Measurements from ENCODE around the gene IL6ST.

The IL6ST gene

DNA sequence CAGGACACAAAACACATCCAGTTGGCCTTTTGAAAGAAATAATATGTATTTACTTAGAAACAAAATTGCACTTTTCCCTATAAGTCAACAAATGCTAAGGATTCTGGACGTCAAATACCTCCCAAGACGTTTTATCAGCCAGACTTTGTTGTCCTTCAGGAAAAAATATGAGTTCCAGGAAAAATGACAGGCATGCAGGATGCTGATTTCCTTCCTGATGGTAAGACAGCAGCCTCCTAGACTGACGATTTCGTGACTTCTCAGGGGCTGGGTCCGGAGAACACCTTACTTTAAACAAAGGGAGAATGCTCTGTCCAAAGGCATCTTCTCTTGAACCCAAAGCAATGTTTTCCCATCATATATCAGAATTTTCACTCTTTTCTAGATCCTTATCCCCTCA lies 69.1 kb downstream of the IL6ST start:
- in situ Hi-C loops (cut with MboI; ENCODE audit: low pct_unique_long_range_greater_than_20kb, low sequenced_read_pairs, unreplicated experiment) = no loop called here
- TF ChIP-seq, protein P1, sequence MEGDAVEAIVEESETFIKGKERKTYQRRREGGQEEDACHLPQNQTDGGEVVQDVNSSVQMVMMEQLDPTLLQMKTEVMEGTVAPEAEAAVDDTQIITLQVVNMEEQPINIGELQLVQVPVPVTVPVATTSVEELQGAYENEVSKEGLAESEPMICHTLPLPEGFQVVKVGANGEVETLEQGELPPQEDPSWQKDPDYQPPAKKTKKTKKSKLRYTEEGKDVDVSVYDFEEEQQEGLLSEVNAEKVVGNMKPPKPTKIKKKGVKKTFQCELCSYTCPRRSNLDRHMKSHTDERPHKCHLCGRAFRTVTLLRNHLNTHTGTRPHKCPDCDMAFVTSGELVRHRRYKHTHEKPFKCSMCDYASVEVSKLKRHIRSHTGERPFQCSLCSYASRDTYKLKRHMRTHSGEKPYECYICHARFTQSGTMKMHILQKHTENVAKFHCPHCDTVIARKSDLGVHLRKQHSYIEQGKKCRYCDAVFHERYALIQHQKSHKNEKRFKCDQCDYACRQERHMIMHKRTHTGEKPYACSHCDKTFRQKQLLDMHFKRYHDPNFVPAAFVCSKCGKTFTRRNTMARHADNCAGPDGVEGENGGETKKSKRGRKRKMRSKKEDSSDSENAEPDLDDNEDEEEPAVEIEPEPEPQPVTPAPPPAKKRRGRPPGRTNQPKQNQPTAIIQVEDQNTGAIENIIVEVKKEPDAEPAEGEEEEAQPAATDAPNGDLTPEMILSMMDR (IDR thresholded peaks at IDR 0.05; ENCODE audit: extremely low read depth, insufficient read depth, missing control alignments) = no peak
- DNase-seq (ENCODE audit: low spot score) = no peak

DNA sequence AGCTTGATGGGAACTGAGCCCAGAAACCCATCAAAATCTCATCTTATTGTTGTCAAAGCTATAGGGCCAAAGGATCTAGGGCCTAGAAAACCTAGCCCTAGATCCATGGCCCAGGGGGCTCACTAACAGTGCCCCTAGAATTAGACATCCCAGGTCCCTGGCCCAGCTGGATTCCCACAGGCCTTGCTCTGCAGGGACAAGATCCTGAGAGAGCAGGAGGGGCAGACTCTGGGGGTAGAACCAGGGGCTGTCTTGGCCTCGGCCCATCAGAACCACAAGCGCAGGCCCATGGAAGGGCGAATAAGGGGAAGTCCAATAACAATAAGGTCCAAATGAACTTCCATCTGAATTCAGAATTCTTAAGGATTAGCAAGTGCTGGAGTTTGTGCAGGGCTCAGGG lies 69.6 kb downstream of the IL6ST start:
- no peak for DNase-seq (ENCODE audit: low spot score)
- TF ChIP-seq, protein P1 (IDR thresholded peaks at IDR 0.05; ENCODE audit: extremely low read depth, insufficient read depth, missing control alignments) = no peak
- in situ Hi-C loops (cut with MboI; ENCODE audit: low pct_unique_long_range_greater_than_20kb, low sequenced_read_pairs, unreplicated experiment) = no loop called here

DNA sequence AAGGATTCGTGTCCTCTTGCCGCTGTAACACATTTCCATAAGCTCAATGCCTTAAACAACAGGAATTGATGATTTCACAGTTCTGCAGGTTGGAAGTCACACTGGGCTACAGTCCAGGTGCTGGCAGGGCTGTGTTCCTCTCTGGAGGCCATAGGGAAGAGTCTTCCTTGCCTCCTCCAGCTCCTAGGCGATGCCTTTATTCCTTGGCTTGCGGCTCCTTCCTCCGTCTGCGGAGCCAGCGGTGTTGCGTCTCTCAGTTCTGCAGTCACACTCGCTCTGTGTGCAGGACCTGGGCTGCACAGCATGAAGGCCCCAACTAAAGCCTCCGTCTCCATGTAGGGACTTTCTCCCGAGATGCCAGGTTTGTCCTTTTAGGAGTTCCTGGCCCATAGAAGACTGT lies 70.0 kb downstream of the IL6ST start:
- DNase-seq (ENCODE audit: low spot score) = no peak
- in situ Hi-C loops (cut with MboI; ENCODE audit: low pct_unique_long_range_greater_than_20kb, low sequenced_read_pairs, unreplicated experiment) = no loop called here
- TF ChIP-seq, protein P1 (IDR thresholded peaks at IDR 0.05; ENCODE audit: extremely low read depth, insufficient read depth, missing control alignments) = no peak

DNA sequence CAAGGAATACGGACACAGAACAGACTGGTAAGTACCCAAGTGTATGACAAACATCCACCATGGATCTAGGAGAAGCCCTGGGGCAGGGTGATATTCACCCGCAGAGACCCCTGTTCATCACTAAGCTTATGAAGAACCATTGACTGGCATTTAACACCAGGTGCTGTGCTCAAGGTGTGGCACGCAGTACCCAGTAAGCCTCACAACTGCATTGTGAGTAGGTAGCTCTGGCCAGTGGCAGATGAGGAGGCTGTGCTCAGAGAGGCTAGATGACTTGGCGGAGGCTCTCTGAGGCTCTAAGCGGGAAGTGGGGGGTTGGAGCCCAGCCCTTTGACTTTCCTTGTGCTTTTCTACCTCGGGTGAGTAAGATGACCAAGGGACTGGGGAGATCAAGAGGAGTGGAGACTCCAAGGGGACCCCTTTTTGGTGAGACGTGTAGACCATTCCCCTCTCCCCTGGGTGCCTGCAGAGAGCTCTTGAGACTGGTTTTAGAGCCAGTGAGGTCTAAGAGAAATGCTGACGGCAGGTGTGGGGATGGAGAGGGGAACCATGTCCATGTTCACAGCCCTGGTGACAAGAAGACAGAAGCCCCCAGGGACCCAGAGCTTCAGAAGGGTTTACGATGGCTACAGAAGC lies 70.8 kb downstream of the IL6ST start:
- TF ChIP-seq, protein P1 (IDR thresholded peaks at IDR 0.05; ENCODE audit: extremely low read depth, insufficient read depth, missing control alignments) = no peak
- in situ Hi-C loops (cut with MboI; ENCODE audit: low pct_unique_long_range_greater_than_20kb, low sequenced_read_pairs, unreplicated experiment) = no loop called here
- DNase-seq (ENCODE audit: low spot score) = no peak

DNA sequence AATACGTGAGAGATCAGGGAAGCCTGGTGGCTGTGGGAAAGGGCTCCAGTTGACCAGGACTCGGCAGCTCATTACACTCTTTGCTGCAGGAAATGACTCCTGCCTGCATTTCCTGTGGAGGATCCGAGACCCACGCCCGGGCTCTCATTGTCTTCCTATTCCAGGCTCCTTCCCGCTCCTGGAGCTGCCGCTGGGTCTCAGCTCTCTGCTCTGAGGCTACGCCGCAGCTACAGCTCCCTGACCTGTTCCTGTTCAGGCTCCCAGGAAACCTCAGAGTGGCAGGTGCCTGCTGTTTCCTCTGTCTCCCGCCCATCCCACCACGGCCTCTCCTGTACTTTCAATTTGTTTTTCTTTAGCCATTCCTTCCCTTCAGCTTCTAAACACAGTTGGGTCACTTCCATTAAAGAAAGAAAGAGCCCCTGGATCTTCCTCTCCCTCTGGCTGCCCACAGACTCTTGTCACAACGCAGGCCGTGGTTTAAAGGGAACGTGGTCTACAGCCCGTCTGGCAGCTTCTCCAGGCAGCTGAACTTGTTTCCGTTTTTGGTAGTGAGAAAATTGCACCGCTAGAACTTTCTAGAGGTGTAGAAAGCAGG lies 71.5 kb downstream of the IL6ST start:
- in situ Hi-C loops (cut with MboI; ENCODE audit: low pct_unique_long_range_greater_than_20kb, low sequenced_read_pairs, unreplicated experiment) = no loop called here
- no peak for DNase-seq (ENCODE audit: low spot score)

DNA sequence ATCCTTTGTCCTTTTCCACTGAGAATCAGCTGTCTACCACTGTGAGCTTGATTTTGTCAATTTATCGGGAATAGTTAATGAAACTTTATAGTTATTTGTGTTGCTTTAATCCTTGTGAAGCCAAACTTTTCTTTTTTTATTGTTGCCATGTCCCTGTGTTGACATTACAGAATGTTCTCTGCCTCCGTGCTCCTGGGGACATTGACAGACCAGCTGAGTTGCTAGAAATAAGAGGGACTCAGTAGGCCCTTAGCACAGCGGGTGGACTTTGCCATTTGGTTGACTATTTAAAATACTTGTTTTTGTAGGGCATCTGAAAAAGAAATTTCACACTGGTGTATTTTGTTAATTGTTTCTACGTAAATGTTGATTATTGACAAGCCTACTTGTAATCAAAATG lies 73.1 kb downstream of the IL6ST start:
- in situ Hi-C loops (cut with MboI; ENCODE audit: low pct_unique_long_range_greater_than_20kb, low sequenced_read_pairs, unreplicated experiment) = no loop called here
- TF ChIP-seq, protein P1 (IDR thresholded peaks at IDR 0.05; ENCODE audit: extremely low read depth, insufficient read depth, missing control alignments) = no peak
- no peak for DNase-seq (ENCODE audit: low spot score)

More for the DNA sequence above, 71.5 kb downstream of the IL6ST start:
- TF ChIP-seq, protein P1 (IDR thresholded peaks at IDR 0.05; ENCODE audit: extremely low read depth, insufficient read depth, missing control alignments) = no peak
